ENCODE measurements around the gene CLEC4F.

Gene CLEC4F

DNA sequence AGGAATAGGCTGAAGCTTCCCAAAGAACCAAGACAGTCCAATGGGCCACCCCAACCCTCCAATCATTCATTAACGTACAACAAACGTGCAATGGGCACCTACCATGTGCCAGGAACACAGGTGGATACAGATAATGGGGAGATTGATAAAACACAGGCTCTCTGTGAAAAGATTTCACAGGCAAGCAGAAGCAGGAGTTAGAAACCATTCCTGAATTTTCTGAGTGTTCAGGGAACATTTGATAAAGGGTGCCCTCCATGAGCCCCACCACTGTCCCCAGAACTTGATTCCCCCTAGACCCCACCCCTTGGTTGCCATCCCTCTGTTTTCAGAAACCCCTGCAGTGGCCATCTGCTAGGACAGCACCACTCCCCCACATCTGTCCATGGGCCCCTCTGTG is 13.7 kb upstream of the CLEC4F start:
- in situ Hi-C loops (cut with MboI; ENCODE audit: low pct_unique_long_range_greater_than_20kb, low sequenced_read_pairs, unreplicated experiment), result no loop called here
- no peak for DNase-seq (ENCODE audit: low spot score)
- TF ChIP-seq CTCF (IDR thresholded peaks at IDR 0.05; ENCODE audit: extremely low read depth, insufficient read depth, missing control alignments), result no peak

- TF ChIP-seq CTCF (IDR thresholded peaks at IDR 0.05; ENCODE audit: extremely low read depth, insufficient read depth, missing control alignments), result no peak
Measured at GRCh38 chr2:70833246-70833645, 12.8 kb upstream of the CLEC4F start.

DNA sequence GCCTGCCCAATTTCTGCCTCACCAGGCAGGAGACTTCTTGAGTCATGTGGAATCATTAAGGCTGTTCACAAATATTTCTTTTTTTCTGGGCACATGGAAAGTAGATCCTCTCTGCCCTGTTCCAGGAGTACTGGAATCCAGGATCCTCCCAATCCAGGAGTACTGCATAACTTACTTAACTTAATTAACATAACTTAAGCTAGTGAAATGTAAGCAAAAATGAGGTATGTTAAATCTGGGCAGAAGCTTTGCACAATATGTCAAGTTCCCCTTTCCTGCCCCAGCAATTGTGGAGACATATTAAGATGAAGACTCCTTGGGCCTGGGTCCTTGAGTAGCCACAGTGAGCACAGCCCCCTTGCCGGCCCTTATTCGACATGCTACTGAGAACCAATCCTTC is 12.0 kb upstream of the CLEC4F start:
- in situ Hi-C loops (cut with MboI; ENCODE audit: low pct_unique_long_range_greater_than_20kb, low sequenced_read_pairs, unreplicated experiment), result no loop called here
- no peak for TF ChIP-seq CTCF (IDR thresholded peaks at IDR 0.05; ENCODE audit: extremely low read depth, insufficient read depth, missing control alignments)
- no peak for DNase-seq (ENCODE audit: low spot score)

More at GRCh38 chr2:70833246-70833645, 12.8 kb upstream of the CLEC4F start:
- DNase-seq (ENCODE audit: low spot score), result no peak
- in situ Hi-C loops (cut with MboI; ENCODE audit: low pct_unique_long_range_greater_than_20kb, low sequenced_read_pairs, unreplicated experiment), result no loop called here

DNA sequence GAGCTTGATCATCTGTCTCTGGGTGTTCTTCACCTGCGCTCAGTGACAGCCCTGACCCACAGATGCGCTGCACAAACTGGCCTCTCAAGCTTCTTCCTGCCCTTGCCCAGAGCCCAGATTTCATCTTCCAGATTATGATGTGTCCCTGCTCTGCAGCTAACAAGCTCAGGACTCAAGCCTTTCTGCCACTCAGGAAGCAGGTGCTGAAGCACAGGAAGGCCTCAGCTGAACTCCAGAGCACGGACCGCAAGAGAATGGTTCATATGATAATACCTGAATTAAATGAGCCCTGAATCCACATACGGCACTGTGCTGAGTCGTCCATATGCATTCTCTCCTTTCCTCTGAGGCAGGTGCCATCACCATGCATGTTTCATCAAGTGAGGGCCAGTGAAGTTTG is 11.5 kb upstream of the CLEC4F start:
- in situ Hi-C loops (cut with MboI; ENCODE audit: low pct_unique_long_range_greater_than_20kb, low sequenced_read_pairs, unreplicated experiment), result no loop called here
- TF ChIP-seq CTCF (IDR thresholded peaks at IDR 0.05; ENCODE audit: extremely low read depth, insufficient read depth, missing control alignments), result no peak
- no peak for DNase-seq (ENCODE audit: low spot score)

GRCh38 chr2:70830366-70830765 is 10.0 kb upstream of the CLEC4F start:
- in situ Hi-C loops (cut with MboI; ENCODE audit: low pct_unique_long_range_greater_than_20kb, low sequenced_read_pairs, unreplicated experiment), result no loop called here
- TF ChIP-seq CTCF (IDR thresholded peaks at IDR 0.05; ENCODE audit: extremely low read depth, insufficient read depth, missing control alignments), result no peak

DNA sequence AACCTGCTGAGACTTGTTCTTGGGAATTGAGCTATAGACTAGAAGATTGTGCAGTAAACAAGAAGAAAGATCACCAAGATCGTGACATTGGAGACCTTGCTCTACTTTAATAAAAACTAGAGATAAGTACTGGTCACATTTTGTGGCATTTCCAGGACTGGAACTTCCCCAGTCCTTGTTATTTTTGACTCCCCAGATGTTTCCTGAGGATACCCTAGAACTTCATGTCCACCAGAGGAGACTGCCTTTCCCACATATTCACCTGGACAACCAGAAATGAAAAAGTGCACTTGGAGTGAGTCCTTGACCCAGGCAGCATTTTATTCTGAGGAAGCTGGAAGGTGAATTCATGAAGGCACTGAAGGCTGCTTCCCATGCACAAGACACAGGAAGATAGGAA is 9.5 kb upstream of the CLEC4F start:
- no peak for TF ChIP-seq CTCF (IDR thresholded peaks at IDR 0.05; ENCODE audit: extremely low read depth, insufficient read depth, missing control alignments)
- DNase-seq (ENCODE audit: low spot score), result no peak
- in situ Hi-C loops (cut with MboI; ENCODE audit: low pct_unique_long_range_greater_than_20kb, low sequenced_read_pairs, unreplicated experiment), result no loop called here

More at GRCh38 chr2:70830366-70830765, 10.0 kb upstream of the CLEC4F start:
- no peak for DNase-seq (ENCODE audit: low spot score)
